H54 (cell line): ENCODE results near the gene EXOC2.

ENCODE experiments used
- DNase-seq: peaks from one replicate; pipeline ENCODE4 v3.0.0; 2011; ENCODE audit warnings: low spot score, mixed read lengths; ENCODE audit not compliant: insufficient read length
- FAIRE-seq: peaks from 3 replicates; lab custom pipeline; 2011; peaks lifted over from hg19 to GRCh38; lab: Jason Lieb, UNC
- POLR2A ChIP-seq: IDR thresholded peaks from 2 replicates; pipeline ENCODE4 v1.6.1; 2011; ENCODE audit warnings: low read depth, mild to moderate bottlenecking, low read length

The EXOC2 gene

GRCh38 chr6:513058-513457, 179.9 kb downstream of the EXOC2 start:
- TF ChIP-seq POLR2A: no peak
- DNase-seq (no peak), FAIRE-seq (no peak)

DNA sequence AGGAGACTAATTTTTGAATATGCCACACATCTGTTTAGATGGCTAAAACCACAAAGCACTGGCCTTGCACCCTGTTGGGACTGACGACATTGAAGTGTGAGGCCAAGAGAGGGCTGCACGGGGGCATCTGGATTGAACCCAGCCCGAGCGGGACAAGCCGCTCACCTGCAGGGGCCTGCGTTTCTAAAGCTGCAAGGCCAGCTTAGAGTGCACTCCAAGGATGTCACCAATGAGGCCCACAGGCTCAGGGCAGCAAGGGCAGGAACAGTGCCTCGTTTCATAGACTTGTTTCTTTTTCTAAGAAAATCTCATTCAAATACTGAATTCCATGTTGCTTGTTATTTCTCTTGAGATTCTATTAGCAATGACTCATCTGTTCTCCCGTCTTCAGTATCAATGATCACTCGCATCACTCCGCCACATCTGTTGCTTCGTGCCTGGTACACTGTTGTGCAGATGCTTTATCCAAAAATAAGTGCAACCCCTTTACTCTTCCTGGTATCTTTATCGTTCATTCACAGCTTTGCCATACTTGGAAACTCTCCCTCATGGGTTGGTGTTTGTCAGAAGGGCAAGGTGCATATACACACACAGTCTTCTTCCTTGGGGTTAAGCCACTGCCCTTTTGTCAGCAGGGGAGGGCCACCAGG, 181.3 kb downstream of the EXOC2 start:
- no peak for TF ChIP-seq POLR2A
- FAIRE-seq (no peak), DNase-seq (no peak)

- DNase-seq (no peak), FAIRE-seq (no peak)
- TF ChIP-seq POLR2A: no peak
Measured at GRCh38 chr6:509676-510075, 183.3 kb downstream of the EXOC2 start.

DNA sequence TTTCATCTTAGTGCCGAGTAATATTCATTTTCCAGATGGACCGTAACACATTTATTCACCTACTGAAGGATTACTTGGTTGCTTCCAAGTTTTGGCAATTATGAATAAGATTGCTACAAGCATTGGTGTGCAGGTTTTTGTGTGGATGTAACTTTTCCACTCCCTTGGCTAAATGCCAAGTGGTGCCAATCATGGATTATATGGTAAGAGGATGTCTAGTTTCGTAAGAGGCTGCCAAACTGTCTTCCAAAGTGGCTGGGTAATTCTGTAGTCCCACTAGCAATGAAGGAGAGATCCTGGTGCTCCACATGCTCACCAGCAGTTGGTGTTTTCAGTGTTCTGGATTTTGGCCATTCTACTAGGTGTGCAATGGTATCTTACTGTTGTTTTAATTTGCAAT, 184.3 kb downstream of the EXOC2 start:
- DNase-seq: no peak
- no peak for FAIRE-seq
- no peak for TF ChIP-seq POLR2A

DNA sequence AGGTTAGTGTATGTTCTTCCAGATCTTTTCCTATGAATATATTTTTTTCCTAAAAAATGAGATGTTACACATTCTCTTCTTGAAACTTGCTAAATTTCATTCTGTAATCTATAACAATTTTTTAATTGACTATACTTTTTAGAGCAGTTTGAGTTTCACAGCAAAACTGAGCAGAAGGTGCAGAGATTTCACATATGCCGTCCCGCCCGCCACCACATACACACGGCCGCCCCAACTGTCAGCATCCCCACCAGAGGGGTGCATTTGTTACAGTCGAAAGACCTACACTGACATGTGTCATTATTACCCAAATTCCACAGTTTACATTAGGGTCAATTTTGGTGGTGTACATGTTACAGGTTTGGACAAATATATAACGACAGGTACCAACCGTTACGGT, 184.9 kb downstream of the EXOC2 start:
- no peak for TF ChIP-seq POLR2A
- no peak for DNase-seq
- FAIRE-seq: no peak

DNA sequence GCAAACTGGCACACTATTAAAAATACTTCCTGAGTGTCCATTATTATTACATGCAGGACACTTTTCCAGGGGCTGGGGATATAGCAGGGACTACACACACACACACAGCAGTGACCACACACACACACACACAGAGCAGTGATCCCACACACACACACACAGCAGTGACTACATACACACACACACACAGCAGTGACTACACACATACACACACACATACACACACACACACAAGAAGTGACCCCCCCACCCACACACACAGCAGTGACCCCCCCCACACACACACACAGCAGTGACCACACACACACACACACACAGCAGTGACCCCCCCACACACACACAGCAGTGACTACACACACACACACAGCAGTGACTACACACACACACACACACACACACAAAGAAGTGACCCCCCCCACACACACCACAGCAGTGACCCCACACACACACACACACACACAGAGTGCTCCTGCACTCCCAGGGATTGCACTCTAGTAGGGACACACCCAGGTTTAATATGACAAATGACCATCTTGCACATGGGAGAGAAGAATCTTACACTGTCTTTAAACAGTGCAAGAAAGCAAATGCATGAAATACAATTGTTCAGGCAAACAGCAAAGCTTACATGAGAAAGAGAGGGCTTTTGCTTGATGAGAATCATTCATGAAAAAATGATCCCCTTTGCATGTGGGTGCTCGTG, 185.9 kb downstream of the EXOC2 start:
- TF ChIP-seq POLR2A: no peak
- FAIRE-seq (no peak), DNase-seq (no peak)

- TF ChIP-seq POLR2A: no peak
- FAIRE-seq (no peak), DNase-seq (no peak)
Measured at GRCh38 chr6:506508-506907, 186.4 kb downstream of the EXOC2 start.

DNA sequence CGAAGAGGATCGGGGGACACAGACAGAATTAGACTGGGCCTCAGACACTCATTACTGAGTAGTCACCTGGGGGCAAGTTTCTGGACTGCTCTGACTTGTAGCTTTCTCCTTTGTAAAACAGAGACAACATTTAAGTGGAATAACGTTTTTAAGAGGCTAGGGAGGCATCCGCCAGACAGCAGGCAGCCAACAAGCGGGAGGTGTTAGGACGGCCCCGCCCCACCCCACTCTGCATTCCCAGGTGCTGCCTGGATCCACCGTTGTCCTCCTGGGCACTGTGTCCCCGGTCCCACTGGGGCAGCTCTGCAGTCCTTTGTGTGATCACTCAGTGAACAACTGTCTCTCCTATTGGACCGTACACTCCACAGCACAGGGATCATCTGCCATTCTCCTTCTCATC, 187.6 kb downstream of the EXOC2 start:
- DNase-seq (no peak), FAIRE-seq (no peak)
- no peak for TF ChIP-seq POLR2A

- no peak for TF ChIP-seq POLR2A
- FAIRE-seq (no peak), DNase-seq (no peak)
Measured at GRCh38 chr6:504446-504980, 188.4 kb downstream of the EXOC2 start.

GRCh38 chr6:503610-504362, 189.2 kb downstream of the EXOC2 start:
- FAIRE-seq: no peak
- DNase-seq: no peak
- TF ChIP-seq POLR2A: no peak

DNA sequence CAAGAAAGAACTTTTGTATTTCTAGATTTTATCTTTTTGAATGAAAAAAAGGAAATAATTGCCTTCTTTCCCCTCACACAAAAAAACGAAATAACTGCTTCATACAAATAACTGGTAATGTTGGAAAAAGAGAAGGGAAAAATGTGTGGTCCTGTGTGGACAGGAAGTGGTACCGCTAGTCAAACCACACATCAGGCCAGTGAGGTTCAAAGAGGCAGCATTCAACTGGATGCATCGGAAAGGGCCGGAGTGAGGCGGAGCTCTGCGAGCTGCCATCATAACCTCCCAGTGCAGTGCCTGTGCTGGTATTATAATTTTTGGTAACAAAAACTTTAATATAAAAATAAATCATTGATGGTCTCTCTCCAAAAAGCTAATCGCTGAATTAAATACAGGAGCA, 190.2 kb downstream of the EXOC2 start:
- no peak for DNase-seq
- FAIRE-seq: no peak
- TF ChIP-seq POLR2A: no peak

GRCh38 chr6:501891-502601, 190.9 kb downstream of the EXOC2 start:
- TF ChIP-seq POLR2A: no peak
- DNase-seq (peak; percentile 49), FAIRE-seq (no peak)

- DNase-seq (no peak), FAIRE-seq (no peak)
- no peak for TF ChIP-seq POLR2A
Measured at GRCh38 chr6:499617-500016, 193.3 kb downstream of the EXOC2 start.
